HepG2 (cell line): ENCODE data around the gene CPNE2. TPM values are rescaled to one million over a fixed set of nuclear protein-coding genes. Genes with fewer than 3 reads are reported as not detected.

Source experiments
- ATAC-seq: fragments of 200-7000 bp; cut with Tn5 transposase; 3 replicates; pipeline ENCODE4 v1.9.1; 2020; ENCODE audit warnings: mild to moderate bottlenecking, moderate library complexity
- BruUV-seq: library from RNA; stranded (reverse); fragments of 400-500 nt; replicated peaks from 2 replicates; lab custom pipeline; 2021; lab: Mats Ljungman, UMichigan
- CTCF ChIA-PET: fragments of 300-600 bp; formaldehyde crosslinking; extraction: SDS; loops from one replicate; lab custom pipeline; 2021; ENCODE audit warnings: low total read pairs, inconsistent platforms, low intra/inter-chr PET ratio; lab: Yijun Ruan, JAX
- POLR2A ChIA-PET: fragments of 350-600 bp; sonication (Branson Sonifier 250); formaldehyde crosslinking; loops from one replicate; lab custom pipeline; 2020; ENCODE audit warnings: antibody characterized with exemption, inconsistent platforms; lab: Yijun Ruan, JAX
- DNase-seq: peaks from one replicate; pipeline ENCODE4 v3.0.0-alpha.2; 2015; ENCODE audit warnings: low spot score
- FAIRE-seq: peaks from 3 replicates; lab custom pipeline; 2011; peaks lifted over from hg19 to GRCh38; lab: Jason Lieb, UNC
- H2AFZ ChIP-seq: one replicate; pipeline ENCODE4 v1.6.1; 2011; ENCODE audit warnings: low read length, inconsistent platforms
- H3K27ac ChIP-seq: fragments of 300-600 bp; 3 replicates; pipeline ENCODE4 v1.8.0; 2011; ENCODE audit warnings: mixed run types, mild to moderate bottlenecking, mixed read lengths, low read length, inconsistent platforms; ENCODE audit not compliant: insufficient read depth; ENCODE audit errors: extremely low read length
- H3K27me3 ChIP-seq, 2 experiments: fragments of 200-600 bp in 1 of 2; 2 replicates in 1 of 2; 3 replicates in 1 of 2; pipeline versions ENCODE4 v1.6.0 to v1.8.0; 2011; ENCODE audit warnings: low read length in 2 of 2, mild to moderate bottlenecking in 2 of 2, moderate library complexity in 2 of 2, inconsistent platforms in 1 of 2; ENCODE audit not compliant: insufficient read depth in 2 of 2, control insufficient read depth in 1 of 2
- H3K36me3 ChIP-seq, 2 experiments: fragments of 200-600 bp in 1 of 2; replicated peaks in 1 of 2; 2 replicates in 1 of 2; 3 replicates in 1 of 2; pipeline versions ENCODE4 v1.5.1 to v1.8.0; 2011; ENCODE audit warnings: low read length in 2 of 2, inconsistent platforms in 1 of 2; ENCODE audit not compliant: insufficient read depth in 2 of 2, control insufficient read depth in 1 of 2
- H3K4me1 ChIP-seq: 2 replicates; pipeline ENCODE4 v1.5.1; 2012; ENCODE audit warnings: low read length, inconsistent platforms; ENCODE audit not compliant: insufficient read depth
- H3K4me2 ChIP-seq: 2 replicates; pipeline ENCODE4 v1.6.0; 2011; ENCODE audit warnings: low read depth, low read length, inconsistent platforms
- H3K4me3 ChIP-seq, 3 experiments: fragments of 200-600 bp in 1 of 3; sonication (generic), shearing (Covaris generic) in 1 of 3; replicated peaks in 1 of 3; 2 replicates each; pipeline ENCODE4 v1.5.1; 2011 to 2016; ENCODE audit warnings: low read length in 3 of 3, inconsistent platforms in 2 of 3, low read depth in 2 of 3, mild to moderate bottlenecking in 2 of 3, control low read depth in 1 of 3, mixed read lengths in 1 of 3; ENCODE audit not compliant: insufficient read depth in 1 of 3
- H3K79me2 ChIP-seq: one replicate; pipeline ENCODE4 v1.6.1; 2011; ENCODE audit warnings: low read length, inconsistent platforms; ENCODE audit not compliant: insufficient read depth
- H3K9ac ChIP-seq: 2 replicates; pipeline ENCODE4 v1.6.0; 2011; ENCODE audit warnings: mild to moderate bottlenecking, low read depth, low read length, inconsistent platforms; ENCODE audit not compliant: insufficient read depth
- H3K9me3 ChIP-seq: 2 replicates; pipeline ENCODE4 v1.5.1; 2012; ENCODE audit warnings: mild to moderate bottlenecking, low read length
- H4K20me1 ChIP-seq: 2 replicates; pipeline ENCODE4 v1.6.0; 2011; ENCODE audit warnings: inconsistent platforms, mild to moderate bottlenecking, low read length, moderate library complexity; ENCODE audit not compliant: insufficient read depth
- ETV5 ChIP-seq: IDR thresholded peaks from 2 replicates; pipeline ENCODE4 v1.6.1; 2018; ENCODE audit warnings: missing biosample characterization, missing genetic modification reagents, inconsistent platforms, borderline replicate concordance
- KAT8 ChIP-seq: IDR thresholded peaks from 2 replicates; pipeline ENCODE4 v1.6.1; 2016; ENCODE audit warnings: missing genetic modification reagents, missing compliant biosample characterization
- POLR2AphosphoS5 ChIP-seq: IDR thresholded peaks from 2 replicates; pipeline ENCODE4 v1.6.1; 2012; ENCODE audit warnings: low read depth, low read length
- ZNF24 ChIP-seq: fragments of 450-650 bp; IDR thresholded peaks from 2 replicates; pipeline ENCODE4 v1.6.1; 2017; ENCODE audit warnings: antibody characterized with exemption, mild to moderate bottlenecking
- ZNF253 ChIP-seq: sonication (generic); formaldehyde crosslinking; IDR thresholded peaks from 2 replicates; pipeline ENCODE4 v1.8.0; 2022; ENCODE audit warnings: mild to moderate bottlenecking, missing genetic modification reagents, borderline replicate concordance
- ZNF619 ChIP-seq: sonication (generic); formaldehyde crosslinking; IDR thresholded peaks from 2 replicates; pipeline ENCODE4 v1.4.0; 2020; ENCODE audit warnings: mild to moderate bottlenecking, missing genetic modification reagents
- WGBS: methylation state at CpG from one replicate; pipeline ENCODE4 v1.1.6; 2017; ENCODE audit warnings: low lambda C conversion rate; 5-methylcytosine and 5-hydroxymethylcytosine counted together
- in situ Hi-C: cut with HindIII; loops from 2 replicates; pipeline ENCODE4 v1.10.0; 2017; ENCODE audit warnings: low pct_unique_long_range_greater_than_20kb; ENCODE audit not compliant: extremely low pct_ligation_motif_present
- intact Hi-C: fragments of 100-400 bp; cut with micrococcal nuclease; formaldehyde crosslinking; loops from one replicate; pipeline ENCODE4 v1.10.0; 2022; ENCODE audit not compliant: unreplicated experiment
- polyA plus RNA-seq, 8 experiments: library from polyadenylated mRNA; depleted of rRNA in 3 of 8; stranded (reverse) in 7 of 8; unstranded in 1 of 8; fragments of >200 nt; fragmentation: Illumina TruSeq in 4 of 8; extraction: Trizol in 4 of 8; gene quantifications; 2 replicates each; pipeline versions ENCODE4 v1.2.1 to v1.2.3, GENCODE V29; 2011 to 2016; ENCODE audit warnings: low read depth in 4 of 8, missing spikeins in 1 of 8, mixed read lengths in 1 of 8; ENCODE audit not compliant: insufficient read depth in 1 of 8
- total RNA-seq, 5 experiments: library from RNA; depleted of rRNA; stranded (reverse); fragments of >200 nt; fragmentation: Illumina TruSeq; extraction: Trizol; gene quantifications; 2 replicates each; pipeline ENCODE4 v1.2.3, GENCODE V29; 2016; ENCODE audit warnings: low read depth in 1 of 5
- TF ChIP-seq, protein P1 (sequence below): sonication (generic); formaldehyde crosslinking; IDR thresholded peaks from 2 replicates; pipeline ENCODE4 v1.5.1; 2020; ENCODE audit warnings: missing genetic modification reagents, mild to moderate bottlenecking, borderline replicate concordance
- TF ChIP-seq, protein P2 (sequence below): sonication (generic); formaldehyde crosslinking; IDR thresholded peaks from 2 replicates; pipeline ENCODE4 v1.4.0; 2020; ENCODE audit warnings: missing genetic modification reagents, low read depth, mild to moderate bottlenecking, borderline replicate concordance
- TF ChIP-seq, protein P3 (sequence below): IDR thresholded peaks from 2 replicates; pipeline ENCODE4 v1.6.1; 2016; ENCODE audit warnings: low read depth
- TF ChIP-seq, protein P4 (sequence below): IDR thresholded peaks from 2 replicates; pipeline ENCODE4 v1.6.1; 2018; ENCODE audit warnings: missing genetic modification reagents, mild to moderate bottlenecking, missing compliant biosample characterization
- TF ChIP-seq, protein P5 (sequence below): sonication (generic); formaldehyde crosslinking; IDR thresholded peaks from 2 replicates; pipeline ENCODE4 v1.4.0; 2020; ENCODE audit warnings: missing genetic modification reagents
- TF ChIP-seq, protein P6 (sequence below): sonication (generic); formaldehyde crosslinking; IDR thresholded peaks from 2 replicates; pipeline ENCODE4 v1.8.0; 2022; ENCODE audit warnings: missing genetic modification reagents, mild to moderate bottlenecking, inconsistent platforms, borderline replicate concordance

Gene CPNE2
- total and polyA plus RNA-seq, 2 of the 13 experiments (the other 11 are each of a cell fraction or from before 2014, with no cell fraction given): 10.6 to 23.3 TPM

DNA sequence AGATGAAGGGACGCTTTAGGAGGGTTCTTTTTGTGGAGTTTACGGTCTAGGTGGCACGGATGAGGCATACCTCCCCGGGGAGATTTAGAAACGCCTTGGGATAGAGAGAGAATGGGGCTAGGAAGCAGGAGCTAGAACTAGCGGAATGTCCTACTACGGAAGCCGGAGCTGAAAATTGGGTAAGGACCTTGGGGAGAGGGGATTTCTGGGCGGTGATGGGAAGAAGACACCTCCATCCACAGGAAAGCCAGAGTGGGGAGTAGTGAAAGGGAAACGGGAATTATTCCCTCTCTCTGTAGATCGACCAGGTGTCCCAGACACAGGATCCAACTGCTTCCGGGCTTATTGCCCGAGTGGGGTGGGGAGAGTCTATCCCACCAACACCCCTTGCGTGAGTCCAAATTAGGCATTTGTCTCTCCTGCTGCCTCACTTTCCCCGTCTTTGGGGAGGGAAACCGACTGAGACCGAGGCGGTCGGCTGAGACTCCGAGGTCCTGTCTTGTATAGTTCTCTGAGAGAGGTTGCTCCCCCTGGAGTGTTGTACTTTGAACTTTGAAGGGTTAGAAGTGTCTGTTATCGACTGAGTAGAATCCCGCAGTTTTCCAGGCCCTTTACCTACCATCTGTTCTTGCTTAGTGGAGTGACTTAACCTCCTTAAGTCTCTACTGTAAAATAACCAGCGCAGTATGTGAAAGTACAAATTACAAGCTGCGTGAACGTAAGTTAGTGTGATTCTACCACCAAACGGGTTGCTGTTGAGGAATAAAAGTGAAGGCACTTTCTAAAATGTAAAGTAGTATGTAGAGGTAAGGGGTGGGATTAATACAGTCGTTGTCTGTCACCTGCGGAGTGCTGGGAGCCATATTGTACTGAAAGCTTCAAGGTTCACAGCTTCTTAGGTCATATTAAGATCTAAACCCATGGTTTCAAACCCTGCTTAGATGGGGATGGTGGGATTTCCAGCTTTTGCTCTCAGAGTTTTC lies 94.8 kb downstream of the CPNE2 start:
- TSS peak; percentile 54 for BruUV-seq
- CTCF ChIA-PET: no interaction called here
- intact Hi-C loops: loop anchor here (1.0 to 5.0 kb wide), 4 partner anchors 7 to 110 kb away; partner anchors contain the start of genes ARL2BP and PLLP
- TF ChIP-seq, protein P1, sequence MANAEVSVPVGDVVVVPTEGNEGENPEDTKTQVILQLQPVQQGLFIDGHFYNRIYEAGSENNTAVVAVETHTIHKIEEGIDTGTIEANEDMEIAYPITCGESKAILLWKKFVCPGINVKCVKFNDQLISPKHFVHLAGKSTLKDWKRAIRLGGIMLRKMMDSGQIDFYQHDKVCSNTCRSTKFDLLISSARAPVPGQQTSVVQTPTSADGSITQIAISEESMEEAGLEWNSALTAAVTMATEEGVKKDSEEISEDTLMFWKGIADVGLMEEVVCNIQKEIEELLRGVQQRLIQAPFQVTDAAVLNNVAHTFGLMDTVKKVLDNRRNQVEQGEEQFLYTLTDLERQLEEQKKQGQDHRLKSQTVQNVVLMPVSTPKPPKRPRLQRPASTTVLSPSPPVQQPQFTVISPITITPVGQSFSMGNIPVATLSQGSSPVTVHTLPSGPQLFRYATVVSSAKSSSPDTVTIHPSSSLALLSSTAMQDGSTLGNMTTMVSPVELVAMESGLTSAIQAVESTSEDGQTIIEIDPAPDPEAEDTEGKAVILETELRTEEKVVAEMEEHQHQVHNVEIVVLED (CRISPR knock-in tag): no peak
- TF ChIP-seq ZNF619 (no peak), ZNF24 (no peak), ZNF253 (CRISPR knock-in tag) (no peak), KAT8 (CRISPR knock-in tag) (0 out of 2 replicates have a peak, but pooled peaks have one; percentile 31), POLR2AphosphoS5 (peak; percentile 34; the same call in 1 of the 2 replicates), ETV5 (CRISPR knock-in tag) (peak; percentile 57; the same call in 1 of the 2 replicates)
- TF ChIP-seq, protein P2, sequence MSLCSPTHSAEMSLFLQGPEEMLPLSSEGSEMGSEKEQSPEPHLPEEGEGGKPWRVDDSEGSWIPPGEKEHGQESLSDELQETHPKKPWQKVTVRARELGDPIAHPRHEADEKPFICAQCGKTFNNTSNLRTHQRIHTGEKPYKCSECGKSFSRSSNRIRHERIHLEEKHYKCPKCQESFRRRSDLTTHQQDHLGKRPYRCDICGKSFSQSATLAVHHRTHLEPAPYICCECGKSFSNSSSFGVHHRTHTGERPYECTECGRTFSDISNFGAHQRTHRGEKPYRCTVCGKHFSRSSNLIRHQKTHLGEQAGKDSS (CRISPR knock-in tag): peak; percentile 20; the same call in 1 of the 2 replicates
- TF ChIP-seq, protein P3, sequence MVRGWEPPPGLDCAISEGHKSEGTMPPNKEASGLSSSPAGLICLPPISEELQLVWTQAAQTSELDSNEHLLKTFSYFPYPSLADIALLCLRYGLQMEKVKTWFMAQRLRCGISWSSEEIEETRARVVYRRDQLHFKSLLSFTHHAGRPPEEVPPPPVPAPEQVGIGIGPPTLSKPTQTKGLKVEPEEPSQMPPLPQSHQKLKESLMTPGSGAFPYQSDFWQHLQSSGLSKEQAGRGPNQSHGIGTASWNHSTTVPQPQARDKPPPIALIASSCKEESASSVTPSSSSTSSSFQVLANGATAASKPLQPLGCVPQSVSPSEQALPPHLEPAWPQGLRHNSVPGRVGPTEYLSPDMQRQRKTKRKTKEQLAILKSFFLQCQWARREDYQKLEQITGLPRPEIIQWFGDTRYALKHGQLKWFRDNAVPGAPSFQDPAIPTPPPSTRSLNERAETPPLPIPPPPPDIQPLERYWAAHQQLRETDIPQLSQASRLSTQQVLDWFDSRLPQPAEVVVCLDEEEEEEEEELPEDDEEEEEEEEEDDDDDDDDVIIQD (CRISPR knock-in tag): peak; percentile 29; the same call in 1 of the 2 replicates
- TF ChIP-seq, protein P4, sequence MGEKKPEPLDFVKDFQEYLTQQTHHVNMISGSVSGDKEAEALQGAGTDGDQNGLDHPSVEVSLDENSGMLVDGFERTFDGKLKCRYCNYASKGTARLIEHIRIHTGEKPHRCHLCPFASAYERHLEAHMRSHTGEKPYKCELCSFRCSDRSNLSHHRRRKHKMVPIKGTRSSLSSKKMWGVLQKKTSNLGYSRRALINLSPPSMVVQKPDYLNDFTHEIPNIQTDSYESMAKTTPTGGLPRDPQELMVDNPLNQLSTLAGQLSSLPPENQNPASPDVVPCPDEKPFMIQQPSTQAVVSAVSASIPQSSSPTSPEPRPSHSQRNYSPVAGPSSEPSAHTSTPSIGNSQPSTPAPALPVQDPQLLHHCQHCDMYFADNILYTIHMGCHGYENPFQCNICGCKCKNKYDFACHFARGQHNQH (CRISPR knock-in tag): 0 out of 2 replicates have a peak, but pooled peaks have one; percentile 26
- TF ChIP-seq, protein P5, sequence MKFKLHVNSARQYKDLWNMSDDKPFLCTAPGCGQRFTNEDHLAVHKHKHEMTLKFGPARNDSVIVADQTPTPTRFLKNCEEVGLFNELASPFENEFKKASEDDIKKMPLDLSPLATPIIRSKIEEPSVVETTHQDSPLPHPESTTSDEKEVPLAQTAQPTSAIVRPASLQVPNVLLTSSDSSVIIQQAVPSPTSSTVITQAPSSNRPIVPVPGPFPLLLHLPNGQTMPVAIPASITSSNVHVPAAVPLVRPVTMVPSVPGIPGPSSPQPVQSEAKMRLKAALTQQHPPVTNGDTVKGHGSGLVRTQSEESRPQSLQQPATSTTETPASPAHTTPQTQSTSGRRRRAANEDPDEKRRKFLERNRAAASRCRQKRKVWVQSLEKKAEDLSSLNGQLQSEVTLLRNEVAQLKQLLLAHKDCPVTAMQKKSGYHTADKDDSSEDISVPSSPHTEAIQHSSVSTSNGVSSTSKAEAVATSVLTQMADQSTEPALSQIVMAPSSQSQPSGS (CRISPR knock-in tag): 0 out of 2 replicates have a peak, but pooled peaks have one; percentile 20
- TF ChIP-seq, protein P6, sequence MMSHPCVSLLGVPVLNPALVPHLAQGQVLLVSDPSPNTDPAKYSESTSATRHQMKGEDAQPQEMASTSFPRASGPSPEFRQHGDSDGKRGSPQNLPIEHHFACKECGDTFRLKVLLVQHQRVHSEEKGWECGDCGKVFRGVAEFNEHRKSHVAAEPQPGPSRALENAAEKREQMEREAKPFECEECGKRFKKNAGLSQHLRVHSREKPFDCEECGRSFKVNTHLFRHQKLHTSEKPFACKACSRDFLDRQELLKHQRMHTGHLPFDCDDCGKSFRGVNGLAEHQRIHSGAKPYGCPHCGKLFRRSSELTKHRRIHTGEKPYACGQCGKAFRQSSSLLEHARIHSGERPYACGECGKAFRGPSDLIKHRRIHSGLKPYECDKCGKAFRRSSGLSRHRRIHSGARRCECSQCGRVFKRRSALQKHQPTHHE (CRISPR knock-in tag): no peak

More for the DNA sequence above, 94.8 kb downstream of the CPNE2 start:
- Histone ChIP-seq H4K20me1 (peaks cover 17% of the 10 kb centered on the region), H3K79me2 (peaks cover 88% of the 10 kb centered on the region), H3K36me3 (peaks cover 2 to 8% of the 10 kb centered on the region in 2 experiments; a peak in 4 of 5 replicates), H3K4me3 (peak overlapping the region; percentile 88 to 99 (median 94)), H3K9me3 (no peaks in the 10 kb centered on the region), H3K4me1 (peaks cover 61% of the 10 kb centered on the region), H3K27me3 (no peaks in the 10 kb centered on the region; a peak in 2 of 5 replicates), H3K4me2 (peak overlapping the region; percentile 76), H3K9ac (peak overlapping the region; percentile 93), H2AFZ (no peak overlapping the region), H3K27ac (peak overlapping the region; percentile 82)
- DNase-seq: peak; percentile 54
- POLR2A ChIA-PET: interaction anchor here (0.6 to 3.4 kb wide), 13 partner anchors 8 to 293 kb away, joined by 3 to 33 read pairs (median 6); partner anchors contain the start of genes ARL2BP, CIAPIN1, COQ9 and CPNE2
- FAIRE-seq: no peak
- in situ Hi-C loops: loop anchor here (5.0 kb wide), 1 partner anchor 95 kb away; the partner anchor contains the start of gene PLLP
- 0% methylated on average over 28 of the region's 28 CpGs for WGBS
- ATAC-seq: peak; percentile 43
